ENCODE results near the gene UBE2QL1. TPM values are rescaled to one million over a fixed set of nuclear protein-coding genes. Genes with fewer than 3 reads are reported as not detected.

Gene UBE2QL1
- polyA plus RNA-seq, 2 of the 4 experiments (the other 2 are of a cell fraction): 0.04 TPM

- no peaks in the 10 kb centered on the region for H3K9me3 ChIP-seq
- ChIA-PET CTCF (no interaction called here), POLR2A (no interaction called here)
- no peak overlapping the region for H3K4me2 ChIP-seq
- FAIRE-seq: no peak
- DNase-seq (ENCODE audit: low read depth in 1 of 2, low spot score in 1 of 2): no peak
- no peak for TF ChIP-seq RFX5 (IDR thresholded peaks at IDR 0.05)
- no peak for TF ChIP-seq CBX8 (IDR thresholded peaks at IDR 0.05)
- TF ChIP-seq EHF (CRISPR knock-in tag; IDR thresholded peaks at IDR 0.05): no peak
- no peak for TF ChIP-seq ELK1 (IDR thresholded peaks at IDR 0.05; ENCODE audit: low read depth, low read length)
- no peak for TF ChIP-seq NPAS2 (CRISPR knock-in tag; IDR thresholded peaks at IDR 0.05; ENCODE audit: borderline replicate concordance)
- TF ChIP-seq SREBF2 (IDR thresholded peaks at IDR 0.05): no peak
- TF ChIP-seq FOSB (CRISPR knock-in tag; IDR thresholded peaks at IDR 0.05): no peak
- TF ChIP-seq E2F6 (IDR thresholded peaks at IDR 0.05; ENCODE audit: borderline replicate concordance, low read depth): no peak
- TF ChIP-seq BCL3 (IDR thresholded peaks at IDR 0.05): no peak
- TF ChIP-seq HDAC2 (IDR thresholded peaks at IDR 0.05): no peak
- TF ChIP-seq USF2 (IDR thresholded peaks at IDR 0.05): no peak
- TF ChIP-seq TP53 (CRISPR knock-in tag; IDR thresholded peaks at IDR 0.05): no peak
- no peak for TF ChIP-seq POLR2A (IDR thresholded peaks at IDR 0.05; ENCODE audit: low read length)
- no peak for TF ChIP-seq EP300 (IDR thresholded peaks at IDR 0.05)
- TF ChIP-seq MAX (IDR thresholded peaks at IDR 0.05): no peak
- TF ChIP-seq GATA3 (IDR thresholded peaks at IDR 0.05; ENCODE audit: borderline replicate concordance): no peak
- no peak for TF ChIP-seq ZSCAN20 (CRISPR knock-in tag; IDR thresholded peaks at IDR 0.05)
- H3K4me1 ChIP-seq: no peaks in the 10 kb centered on the region
- 3% methylated on average over 3 of the region's 3 CpGs for WGBS (ENCODE audit: missing lambda C conversion rate)
- H3K4me3 ChIP-seq: no peak overlapping the region
- ATAC-seq: no peak
- H3K27ac ChIP-seq: no peak overlapping the region
Observed at GRCh38 chr5:6487081-6487480, 38.4 kb downstream of the UBE2QL1 start.

- no peak overlapping the region for H3K27ac ChIP-seq
- no peak for TF ChIP-seq PHF8 (IDR thresholded peaks at IDR 0.05; ENCODE audit: borderline replicate concordance, low read depth)
- TF ChIP-seq HOXB13 (CRISPR knock-in tag; IDR thresholded peaks at IDR 0.05; ENCODE audit: low read depth): no peak
- no peak for TF ChIP-seq CBX2 (IDR thresholded peaks at IDR 0.05; ENCODE audit: borderline replicate concordance, low read depth)
- no peak for TF ChIP-seq USF2 (IDR thresholded peaks at IDR 0.05)
- TF ChIP-seq HMGXB4 (CRISPR knock-in tag; IDR thresholded peaks at IDR 0.05; ENCODE audit: borderline replicate concordance): no peak
- H3K4me3 ChIP-seq: no peak overlapping the region
- no peak for FAIRE-seq
- WGBS (ENCODE audit: missing lambda C conversion rate): 17% methylated on average over 4 of the region's 4 CpGs
- POLR2A ChIA-PET: no interaction called here
- no peak overlapping the region for H3K4me2 ChIP-seq
- ATAC-seq: no peak
- H3K4me1 ChIP-seq: no peaks in the 10 kb centered on the region
- no peak for DNase-seq (ENCODE audit: low read depth in 1 of 2, low spot score in 1 of 2)
- CTCF ChIA-PET: no interaction called here
- no peaks in the 10 kb centered on the region for H3K9me3 ChIP-seq
Observed at GRCh38 chr5:6488021-6488420, 39.4 kb downstream of the UBE2QL1 start.
